ENCODE data around the gene FNDC7. TPM values are rescaled to one million over a fixed set of nuclear protein-coding genes. Genes with fewer than 3 reads are reported as not detected.

FNDC7 gene
- total RNA-seq, 3 donors from 2014 or later: not detected

- Histone ChIP-seq H3K27me3 (no peaks in the 10 kb centered on the region), H3K4me3 (no peak overlapping the region), H3K27ac (no peak overlapping the region), H3K9me3 (no peaks in the 10 kb centered on the region), H3K4me1 (peaks cover 0 to 7% of the 10 kb centered on the region in 2 donors), H3K36me3 (no peaks in the 10 kb centered on the region)
- intact Hi-C loops (cut with DNase I; ENCODE audit: low total_unique reads): no loop called here
- TF ChIP-seq CTCF (IDR thresholded peaks at IDR 0.05) (no peak), POLR2AphosphoS5 (IDR thresholded peaks at IDR 0.05) (no peak), POLR2A (IDR thresholded peaks at IDR 0.05) (no peak)
- DNase-seq (ENCODE audit: low spot score in 2 of 2): no peak
These were observed 37.9 kb downstream of the FNDC7 start for GRCh38 chr1:108750476-108751181.

- H3K4me3 ChIP-seq: no peak overlapping the region
- TF ChIP-seq POLR2AphosphoS5 (IDR thresholded peaks at IDR 0.05) (no peak), CTCF (IDR thresholded peaks at IDR 0.05) (no peak), POLR2A (IDR thresholded peaks at IDR 0.05) (no peak)
- intact Hi-C loops (cut with DNase I; ENCODE audit: low total_unique reads): no loop called here
- no peak for DNase-seq (ENCODE audit: low spot score in 2 of 2)
- H3K9me3 ChIP-seq: no peaks in the 10 kb centered on the region
- H3K27ac ChIP-seq: no peak overlapping the region
- peaks cover 0 to 7% of the 10 kb centered on the region in 2 donors for H3K4me1 ChIP-seq
- H3K36me3 ChIP-seq: peaks cover 3% of the 10 kb centered on the region
- no peaks in the 10 kb centered on the region for H3K27me3 ChIP-seq
These were observed 40.7 kb downstream of the FNDC7 start for GRCh38 chr1:108753363-108753762.

GRCh38 chr1:108758796-108759195 is 46.1 kb downstream of the FNDC7 start:
- no peak overlapping the region for H3K4me3 ChIP-seq
- H3K4me1 ChIP-seq: no peaks in the 10 kb centered on the region
- no peak for TF ChIP-seq CTCF (IDR thresholded peaks at IDR 0.05)
- TF ChIP-seq POLR2A (IDR thresholded peaks at IDR 0.05): no peak
- TF ChIP-seq POLR2AphosphoS5 (IDR thresholded peaks at IDR 0.05): no peak
- peaks cover 13% of the 10 kb centered on the region for H3K36me3 ChIP-seq
- no peak for DNase-seq (ENCODE audit: low spot score in 2 of 2)
- no peaks in the 10 kb centered on the region for H3K9me3 ChIP-seq
- no peaks in the 10 kb centered on the region for H3K27me3 ChIP-seq
- H3K27ac ChIP-seq: no peak overlapping the region
- intact Hi-C loops (cut with DNase I; ENCODE audit: low total_unique reads): no loop called here

GRCh38 chr1:108767115-108767514 is 54.4 kb downstream of the FNDC7 start:
- no peaks in the 10 kb centered on the region for H3K4me1 ChIP-seq
- H3K27ac ChIP-seq: no peak overlapping the region
- no peak overlapping the region for H3K4me3 ChIP-seq
- peaks cover 5% of the 10 kb centered on the region for H3K36me3 ChIP-seq
- H3K9me3 ChIP-seq: no peaks in the 10 kb centered on the region
- no peak for DNase-seq (ENCODE audit: low spot score in 2 of 2)
- no peaks in the 10 kb centered on the region for H3K27me3 ChIP-seq
- intact Hi-C loops (cut with DNase I; ENCODE audit: low total_unique reads): no loop called here
- no peak for TF ChIP-seq POLR2A (IDR thresholded peaks at IDR 0.05)
- no peak for TF ChIP-seq CTCF (IDR thresholded peaks at IDR 0.05)
- TF ChIP-seq POLR2AphosphoS5 (IDR thresholded peaks at IDR 0.05): no peak

- no peak overlapping the region for H3K4me3 ChIP-seq
- no peaks in the 10 kb centered on the region for H3K4me1 ChIP-seq
- H3K27me3 ChIP-seq: no peaks in the 10 kb centered on the region
- H3K36me3 ChIP-seq: peaks cover 4% of the 10 kb centered on the region
- no peak overlapping the region for H3K27ac ChIP-seq
- TF ChIP-seq POLR2A (IDR thresholded peaks at IDR 0.05): no peak
- no peak for DNase-seq (ENCODE audit: low spot score in 2 of 2)
- H3K9me3 ChIP-seq: no peaks in the 10 kb centered on the region
- intact Hi-C loops (cut with DNase I; ENCODE audit: low total_unique reads): no loop called here
These were observed 55.0 kb downstream of the FNDC7 start for GRCh38 chr1:108767708-108768107.

Measured in breast epithelium (tissue), 4 donors.